SK-N-SH (cell line): ENCODE results near the gene NUTM2G. TPM values are rescaled to one million over a fixed set of nuclear protein-coding genes. Genes with fewer than 3 reads are reported as not detected.
"Not testable (repeated sequence)": the region's sequence is repeated elsewhere in the genome, so short reads cannot be mapped to it uniquely, and the experiment has no call there.

Experiments
- CTCF ChIA-PET: fragments of 300-600, 350-600 bp; formaldehyde crosslinking; extraction: SDS; loops from one replicate; lab custom pipeline; 2021; lab: Yijun Ruan, JAX
- POLR2A ChIA-PET: fragments of 350-600 bp; sonication (Branson Sonifier 250); formaldehyde crosslinking; extraction: SDS; loops from one replicate; lab custom pipeline; 2020; ENCODE audit warnings: antibody characterized with exemption, inconsistent platforms; lab: Yijun Ruan, JAX
- DNase-seq: peaks from one replicate; pipeline ENCODE4 v3.0.0; 2012
- H2AFZ ChIP-seq: fragments of 200-600 bp; sonication (generic); 2 replicates; pipeline ENCODE4 v1.8.1; 2016; ENCODE audit warnings: antibody characterized with exemption, mild to moderate bottlenecking, low read depth
- H3F3A ChIP-seq: fragments of 200-600 bp; sonication (generic); replicated peaks from 2 replicates; pipeline ENCODE3; 2016; ENCODE audit warnings: antibody characterized with exemption, mild to moderate bottlenecking; ENCODE audit not compliant: insufficient read depth
- H3K27ac ChIP-seq, 2 experiments: fragments of 200-500 bp in 1 of 2; fragments of 200-600 bp in 1 of 2; sonication (Bioruptor generic) in 1 of 2; sonication (generic), shearing (Covaris generic) in 1 of 2; 2 replicates each; pipeline versions ENCODE4 v1.5.1 to v1.6.1; 2014 to 2016; ENCODE audit warnings: low read depth in 2 of 2, inconsistent platforms in 1 of 2, low read length in 1 of 2, mild to moderate bottlenecking in 1 of 2, mixed read lengths in 1 of 2
- H3K27me3 ChIP-seq: fragments of 200-600 bp; sonication (generic), shearing (Covaris generic); 2 replicates; pipeline ENCODE4 v1.6.1; 2016; ENCODE audit warnings: mixed run types; ENCODE audit not compliant: insufficient read depth
- H3K36me3 ChIP-seq, 2 experiments: fragments of 200-500 bp in 1 of 2; fragments of 200-600 bp in 1 of 2; sonication (Bioruptor generic) in 1 of 2; sonication (generic) in 1 of 2; replicated peaks in 1 of 2; 2 replicates each; pipeline versions ENCODE3 to v1.5.1; 2014 to 2016; ENCODE audit warnings: low read length in 1 of 2, mild to moderate bottlenecking in 1 of 2; ENCODE audit not compliant: insufficient read depth in 2 of 2, control insufficient read depth in 1 of 2
- H3K4me1 ChIP-seq, 2 experiments: fragments of 200-500 bp in 1 of 2; fragments of 200-600 bp in 1 of 2; sonication (Bioruptor generic) in 1 of 2; sonication (generic), shearing (Covaris generic) in 1 of 2; 2 replicates each; pipeline versions ENCODE4 v1.5.1 to v1.6.1; 2014 to 2016; ENCODE audit warnings: low read depth in 1 of 2, low read length in 1 of 2, mixed run types in 1 of 2; ENCODE audit not compliant: insufficient read depth in 2 of 2, control insufficient read depth in 1 of 2
- H3K4me2 ChIP-seq: fragments of 200-600 bp; sonication (generic), shearing (Covaris generic); 2 replicates; pipeline ENCODE4 v1.6.1; 2017; ENCODE audit warnings: mixed run types
- H3K4me3 ChIP-seq, 2 experiments: fragments of 200-500 bp in 1 of 2; fragments of 200-600 bp in 1 of 2; sonication (Bioruptor generic) in 1 of 2; sonication (generic), shearing (Covaris generic) in 1 of 2; 2 replicates each; pipeline versions ENCODE4 v1.5.1 to v1.8.1; 2014 to 2016; ENCODE audit warnings: low read depth in 2 of 2, inconsistent platforms in 1 of 2, low read length in 1 of 2, mild to moderate bottlenecking in 1 of 2, mixed read lengths in 1 of 2, moderate library complexity in 1 of 2
- H3K79me2 ChIP-seq: fragments of 200-600 bp; sonication (generic); 2 replicates; pipeline ENCODE4 v1.8.1; 2017; ENCODE audit warnings: mild to moderate bottlenecking; ENCODE audit not compliant: insufficient read depth
- H3K9ac ChIP-seq: fragments of 200-600 bp; sonication (generic); 2 replicates; pipeline ENCODE4 v1.6.1; 2017; ENCODE audit warnings: mixed run types
- H3K9me2 ChIP-seq: fragments of 200-600 bp; sonication (generic); 2 replicates; pipeline ENCODE4 v1.6.1; 2017; ENCODE audit warnings: mixed run types
- H3K9me3 ChIP-seq: fragments of 200-600 bp; sonication (generic); 2 replicates; pipeline ENCODE4 v1.6.1; 2017; ENCODE audit warnings: mixed run types, mild to moderate bottlenecking, moderate library complexity
- H4K20me1 ChIP-seq: fragments of 200-600 bp; sonication (generic); 2 replicates; pipeline ENCODE4 v1.6.1; 2017; ENCODE audit warnings: mild to moderate bottlenecking, mixed run types; ENCODE audit not compliant: insufficient read depth
- WGBS: methylation state at CpG from one replicate; pipeline ENCODE4 v1.1.6; 2017; ENCODE audit warnings: low lambda C conversion rate; 5-methylcytosine and 5-hydroxymethylcytosine counted together
- polyA plus RNA-seq, 3 experiments: library from polyadenylated mRNA; depleted of rRNA; stranded (reverse); fragments of >200 nt; gene quantifications; 2 replicates each; pipeline ENCODE4 v1.2.3, GENCODE V29; 2012

The NUTM2G gene
- polyA plus RNA-seq, 1 of the 3 experiments (the other 2 are of a cell fraction), result not detected

DNA sequence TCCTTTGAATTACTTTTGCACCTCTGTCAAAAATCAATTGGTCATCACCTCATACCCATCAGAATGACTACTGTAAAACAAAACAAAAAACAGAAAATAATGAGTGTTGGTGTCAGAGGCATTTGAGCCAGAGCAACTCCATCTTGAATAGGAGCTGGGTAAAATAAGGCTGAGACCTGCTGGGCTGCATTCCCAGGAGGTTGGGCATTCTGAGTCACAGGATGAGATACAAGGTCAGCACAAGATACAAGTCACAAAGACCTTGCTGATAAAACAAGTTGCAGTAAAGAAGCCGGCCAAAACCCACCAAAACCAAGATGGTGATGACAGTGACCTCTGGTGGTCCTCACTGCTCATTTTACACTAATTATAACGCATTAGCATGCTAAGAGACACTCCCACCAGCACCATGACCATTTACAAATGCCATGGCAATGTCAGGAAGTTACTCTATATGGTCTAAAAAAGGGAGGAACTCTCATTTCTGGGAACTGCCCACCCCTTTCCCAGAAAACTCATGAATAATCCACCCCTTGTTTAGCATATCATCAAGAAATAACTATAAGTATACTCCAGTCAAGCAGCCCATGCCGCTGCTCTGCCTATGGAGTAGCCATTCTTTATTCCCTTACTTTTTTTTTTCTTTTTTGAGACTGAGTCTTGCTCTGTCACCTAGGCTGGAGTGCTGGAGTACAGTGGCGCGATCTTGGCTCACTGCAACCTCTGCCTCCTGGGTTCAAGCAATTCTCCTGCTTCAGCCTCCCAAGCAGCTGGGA is 23.5 kb upstream of the NUTM2G start:
- H3F3A ChIP-seq, DNase-seq, H3K4me2 ChIP-seq, H3K9ac ChIP-seq, H2AFZ ChIP-seq, CTCF ChIA-PET, H3K4me3 ChIP-seq, H3K27ac ChIP-seq, H3K36me3 ChIP-seq, H3K4me1 ChIP-seq, H3K79me2 ChIP-seq, H3K9me2 ChIP-seq, H3K27me3 ChIP-seq, POLR2A ChIA-PET, H4K20me1 ChIP-seq, H3K9me3 ChIP-seq: not testable (repeated sequence)
- WGBS, result 81% methylated on average over 3 of the region's 5 CpGs

DNA sequence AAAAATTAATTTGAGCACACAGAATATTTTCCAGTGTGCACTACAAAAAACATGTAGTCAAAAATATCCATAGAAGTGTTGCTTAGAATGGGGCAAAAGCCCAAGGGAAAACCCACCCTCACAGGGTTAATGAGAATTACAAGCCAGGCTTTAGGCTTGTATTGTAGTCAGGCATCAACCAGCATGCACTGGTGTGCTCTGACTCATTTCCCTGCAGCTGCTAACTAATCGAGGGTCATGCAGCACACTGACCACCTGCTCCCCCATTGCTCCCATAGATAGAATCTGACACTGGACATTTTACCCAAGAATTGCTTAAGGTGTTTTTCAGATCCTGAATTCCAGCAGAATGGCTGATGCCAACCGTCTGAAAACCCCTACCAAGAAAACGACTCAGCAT is 20.2 kb upstream of the NUTM2G start:
- H3F3A ChIP-seq, H3K27me3 ChIP-seq, H3K27ac ChIP-seq, CTCF ChIA-PET, H3K36me3 ChIP-seq, POLR2A ChIA-PET, H3K4me2 ChIP-seq, H4K20me1 ChIP-seq, H3K9me2 ChIP-seq, H3K79me2 ChIP-seq, H3K9me3 ChIP-seq, H2AFZ ChIP-seq, H3K4me1 ChIP-seq, H3K9ac ChIP-seq, DNase-seq, H3K4me3 ChIP-seq: not testable (repeated sequence)
- no CpG with 5 or more reads among the region's 3 CpGs for WGBS

DNA sequence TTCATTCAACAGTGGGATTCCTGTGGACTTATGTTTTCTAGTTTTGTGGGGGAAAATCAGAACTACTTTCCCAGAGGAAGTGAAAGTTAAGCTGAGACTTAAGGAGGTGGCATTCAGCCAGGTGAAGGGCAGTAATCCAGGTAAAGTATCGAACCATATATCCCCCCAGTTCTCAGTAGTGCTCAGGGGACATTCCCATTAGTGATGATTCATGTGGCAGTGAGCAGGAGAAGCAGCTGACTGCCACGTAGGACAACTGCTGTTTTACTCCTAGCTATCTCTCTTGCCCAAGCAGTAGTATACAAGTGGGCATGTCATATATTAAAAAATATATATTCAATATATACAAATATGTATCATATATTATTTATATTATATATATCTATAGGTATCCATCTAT is 13.1 kb upstream of the NUTM2G start:
- H3K79me2 ChIP-seq, H3K4me2 ChIP-seq, H3K27me3 ChIP-seq, H3K9me3 ChIP-seq, H3K9me2 ChIP-seq, H3F3A ChIP-seq, H3K4me1 ChIP-seq, DNase-seq, H4K20me1 ChIP-seq, H2AFZ ChIP-seq, H3K36me3 ChIP-seq, H3K4me3 ChIP-seq, H3K27ac ChIP-seq, CTCF ChIA-PET, H3K9ac ChIP-seq, POLR2A ChIA-PET: not testable (repeated sequence)
- 83% methylated on average over 1 of the region's 2 CpGs for WGBS

DNA sequence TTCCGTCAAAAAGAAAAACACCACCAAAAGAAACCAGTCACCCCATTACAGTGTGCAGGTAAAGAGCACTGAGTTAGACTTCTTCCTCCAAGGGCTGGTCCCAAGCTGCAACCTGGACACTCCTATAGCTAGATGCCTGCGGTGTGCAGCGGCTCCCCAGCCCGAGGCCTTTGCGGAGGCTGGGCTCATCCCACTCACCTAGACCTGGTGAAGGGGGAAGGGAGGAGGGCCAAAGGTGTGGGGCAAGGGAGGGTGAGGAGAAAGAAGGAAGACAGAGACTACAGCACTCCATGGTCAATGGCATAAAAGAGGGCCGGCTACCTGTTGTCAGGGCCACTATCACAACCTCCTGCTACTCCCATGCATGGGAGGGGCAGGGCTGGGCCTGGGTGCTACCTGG is 12.1 kb upstream of the NUTM2G start:
- DNase-seq, H3K9me2 ChIP-seq, H4K20me1 ChIP-seq, H3K9ac ChIP-seq, H3K27ac ChIP-seq, H2AFZ ChIP-seq, H3F3A ChIP-seq, H3K27me3 ChIP-seq, H3K4me1 ChIP-seq, H3K79me2 ChIP-seq, H3K36me3 ChIP-seq, H3K4me2 ChIP-seq, H3K4me3 ChIP-seq, POLR2A ChIA-PET, CTCF ChIA-PET, H3K9me3 ChIP-seq: not testable (repeated sequence)
- WGBS, result 93% methylated on average over 5 of the region's 6 CpGs

DNA sequence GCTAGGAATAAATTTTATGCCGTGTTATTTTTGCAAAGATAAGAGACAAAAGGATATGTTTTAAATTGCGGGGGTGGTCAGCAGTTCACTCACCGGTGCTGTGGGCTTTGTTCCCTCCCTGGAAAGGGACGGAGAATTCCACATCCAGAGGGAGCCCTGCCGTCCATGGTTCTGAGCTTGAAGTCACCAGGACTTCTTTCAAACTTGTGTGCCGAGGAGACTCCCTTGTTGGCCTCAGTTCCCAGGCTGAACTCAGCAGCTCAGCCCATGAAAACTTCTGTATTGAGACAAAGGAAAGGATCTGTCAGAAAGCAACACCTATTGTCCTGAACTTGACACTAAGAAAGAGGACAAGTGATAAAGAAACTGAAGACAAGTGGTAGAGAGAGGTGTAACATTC is 10.1 kb upstream of the NUTM2G start:
- CTCF ChIA-PET, H3K4me2 ChIP-seq, H3K27me3 ChIP-seq, POLR2A ChIA-PET, H3K9ac ChIP-seq, H3K36me3 ChIP-seq, H3F3A ChIP-seq, H3K4me3 ChIP-seq, DNase-seq, H3K79me2 ChIP-seq, H2AFZ ChIP-seq, H4K20me1 ChIP-seq, H3K9me2 ChIP-seq, H3K4me1 ChIP-seq, H3K9me3 ChIP-seq, H3K27ac ChIP-seq: not testable (repeated sequence)
- 91% methylated on average over 5 of the region's 6 CpGs for WGBS

DNA sequence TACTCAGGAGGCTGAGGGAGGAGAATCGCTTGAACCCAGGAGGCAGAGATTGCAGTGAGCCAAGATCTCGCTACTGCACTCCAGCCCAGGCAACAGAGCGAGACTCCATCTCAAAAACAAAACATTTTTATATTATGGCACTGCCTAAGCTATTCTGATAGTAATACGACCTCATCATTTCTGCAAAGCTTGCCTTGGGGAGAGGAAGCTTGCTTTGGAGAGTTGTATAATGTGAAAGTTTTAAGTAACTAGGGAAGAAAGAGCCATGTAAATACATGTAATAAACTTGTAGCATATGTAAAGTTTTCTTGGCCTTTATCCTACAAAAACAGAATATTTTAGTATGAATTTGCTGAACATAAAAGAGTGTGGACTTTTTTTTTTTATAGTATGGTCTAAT is 7.8 kb upstream of the NUTM2G start:
- H3K36me3 ChIP-seq, CTCF ChIA-PET, H4K20me1 ChIP-seq, H3K4me2 ChIP-seq, H3K9ac ChIP-seq, H3K9me2 ChIP-seq, DNase-seq, H3K27ac ChIP-seq, H3K4me3 ChIP-seq, POLR2A ChIA-PET, H3K4me1 ChIP-seq, H3F3A ChIP-seq, H3K79me2 ChIP-seq, H3K27me3 ChIP-seq, H2AFZ ChIP-seq, H3K9me3 ChIP-seq: not testable (repeated sequence)
- WGBS, result 92% methylated on average over 4 of the region's 4 CpGs
